ENCODE measurements around the gene FLCN.

FLCN gene

GRCh38 chr17:17165666-17166308 lies 71.2 kb downstream of the FLCN start:
- TF ChIP-seq CTCF (conservative IDR thresholded peaks at IDR 0.05; ENCODE audit: low read length), result no peak
- DNase-seq (ENCODE audit: low read depth), result no peak
- H3K4me3 ChIP-seq (ENCODE audit: low read length), result no peak overlapping the region

- TF ChIP-seq CTCF (conservative IDR thresholded peaks at IDR 0.05; ENCODE audit: low read length), result no peak
- no peak for DNase-seq (ENCODE audit: low read depth)
- H3K4me3 ChIP-seq (ENCODE audit: low read length), result no peak overlapping the region
Observed at GRCh38 chr17:17164676-17165075, 72.3 kb downstream of the FLCN start.

GRCh38 chr17:17164156-17164555 lies 72.8 kb downstream of the FLCN start:
- TF ChIP-seq CTCF (conservative IDR thresholded peaks at IDR 0.05; ENCODE audit: low read length), result no peak
- H3K4me3 ChIP-seq (ENCODE audit: low read length), result no peak overlapping the region
- DNase-seq (ENCODE audit: low read depth), result no peak
